Measurements from ENCODE around the gene OR2A7.
A peak's percentile ranks its signal among the peaks of the same experiment; 100 is the strongest.
"Not testable (repeated sequence)": the region's sequence is repeated elsewhere in the genome, so short reads cannot be mapped to it uniquely, and the experiment has no call there.

OR2A7 gene

DNA sequence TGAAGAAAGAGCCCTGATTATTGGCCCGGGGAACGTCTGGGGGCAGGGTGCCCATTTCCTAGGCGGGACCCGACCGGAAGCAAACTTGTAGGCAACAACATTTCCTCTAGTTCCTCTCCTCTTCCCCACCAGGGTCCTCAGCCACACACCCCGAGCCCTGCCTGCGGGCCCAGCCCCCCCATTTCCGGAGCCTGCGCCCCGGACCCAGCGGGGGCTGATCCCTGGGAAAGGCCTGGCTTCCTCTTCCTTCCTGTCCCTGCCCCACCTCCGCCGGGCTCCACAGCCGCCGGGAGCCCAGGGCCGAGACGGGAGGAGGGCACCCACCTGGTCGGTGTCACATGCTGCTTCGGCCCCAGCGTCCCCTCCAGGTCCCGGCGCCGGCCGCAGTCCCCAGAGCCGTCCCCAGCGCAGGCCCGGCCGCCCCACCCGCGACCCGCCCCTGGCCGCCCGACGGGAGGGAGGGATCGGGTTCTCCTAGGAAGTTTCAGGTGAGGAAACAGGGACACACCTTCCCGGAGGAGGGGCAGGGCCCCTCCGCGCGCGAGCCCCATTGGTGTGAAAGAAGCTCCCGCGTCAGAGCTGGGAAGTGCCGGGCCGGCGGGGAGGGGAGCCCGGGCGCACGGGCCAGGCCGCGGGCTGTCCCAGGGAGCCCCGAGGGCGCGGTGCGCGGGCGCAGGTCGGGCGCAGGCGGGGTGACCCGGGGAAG, 29.4 kb upstream of the OR2A7 start:
- no CpG with 5 or more reads among the region's 60 CpGs for WGBS (ENCODE audit: insufficient coverage)
- H3K27me3 ChIP-seq (replicated peaks in 2 of 5; ENCODE audit: control insufficient read depth in 4 of 5, insufficient read depth in 5 of 5, low read length in 4 of 5); POLR2A ChIA-PET; H3K4me1 ChIP-seq (ENCODE audit: control extremely low read depth in 1 of 4, control insufficient read depth in 4 of 4, insufficient read depth in 4 of 4, low read length in 3 of 4); H3K4me3 ChIP-seq (ENCODE audit: control insufficient read depth in 1 of 7, extremely low read depth in 1 of 7, insufficient read depth in 4 of 7, low read depth in 2 of 7, low read length in 6 of 7); CTCF ChIA-PET; H3K36me3 ChIP-seq (ENCODE audit: control insufficient read depth in 4 of 4, insufficient read depth in 4 of 4, low read length in 3 of 4); DNase-seq; H3K9me3 ChIP-seq (ENCODE audit: control extremely low read depth in 1 of 5, control insufficient read depth in 4 of 5, insufficient read depth in 2 of 5, low read depth in 1 of 5, low read length in 4 of 5); H3K27ac ChIP-seq (ENCODE audit: insufficient read depth in 1 of 2, low read depth in 1 of 2, low read length in 2 of 2, poor library complexity in 1 of 2, severe bottlenecking in 2 of 2): not testable (repeated sequence)

DNA sequence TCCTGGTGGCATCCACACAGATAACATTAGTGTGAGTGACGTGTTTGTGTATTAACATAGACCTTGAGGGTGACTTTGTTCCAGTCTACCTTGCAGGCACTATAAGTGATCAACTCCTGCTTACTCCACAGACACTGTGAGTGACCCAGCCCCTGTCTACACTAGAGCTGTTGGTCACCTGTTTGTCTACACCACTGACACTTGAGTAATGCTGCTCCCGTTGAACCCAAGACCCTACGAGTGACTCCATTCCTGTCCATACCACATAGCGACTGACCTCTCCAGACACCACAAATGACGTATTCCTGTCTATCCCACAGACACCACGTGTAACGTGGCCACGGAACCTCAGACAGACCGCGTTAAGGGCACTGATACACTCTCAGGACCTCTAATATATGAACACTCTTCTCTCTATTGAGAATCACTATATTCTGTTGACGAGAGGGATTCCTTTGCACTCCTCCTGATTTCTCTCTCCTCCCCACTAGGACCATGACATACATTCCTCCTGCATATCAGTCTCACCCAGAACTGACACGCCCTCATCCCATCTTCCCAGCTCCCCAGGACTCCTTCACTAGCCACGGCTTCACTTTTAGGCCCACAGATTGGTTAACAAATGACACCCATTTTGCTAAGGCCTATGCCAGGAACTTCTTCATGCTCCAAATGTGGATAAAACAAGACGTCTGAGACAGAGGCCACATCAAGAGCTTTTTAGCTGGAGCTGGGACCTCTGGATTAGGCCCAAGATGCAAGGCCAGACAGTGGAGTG, 28.0 kb upstream of the OR2A7 start:
- CTCF ChIA-PET; H3K4me1 ChIP-seq (ENCODE audit: control extremely low read depth in 1 of 4, control insufficient read depth in 4 of 4, insufficient read depth in 4 of 4, low read length in 3 of 4); H3K27ac ChIP-seq (ENCODE audit: insufficient read depth in 1 of 2, low read depth in 1 of 2, low read length in 2 of 2, poor library complexity in 1 of 2, severe bottlenecking in 2 of 2); DNase-seq; H3K27me3 ChIP-seq (replicated peaks in 2 of 5; ENCODE audit: control insufficient read depth in 4 of 5, insufficient read depth in 5 of 5, low read length in 4 of 5); H3K4me3 ChIP-seq (ENCODE audit: control insufficient read depth in 1 of 7, extremely low read depth in 1 of 7, insufficient read depth in 4 of 7, low read depth in 2 of 7, low read length in 6 of 7); H3K9me3 ChIP-seq (ENCODE audit: control extremely low read depth in 1 of 5, control insufficient read depth in 4 of 5, insufficient read depth in 2 of 5, low read depth in 1 of 5, low read length in 4 of 5); H3K36me3 ChIP-seq (ENCODE audit: control insufficient read depth in 4 of 4, insufficient read depth in 4 of 4, low read length in 3 of 4); POLR2A ChIA-PET: not testable (repeated sequence)
- 96% methylated on average over 3 of the region's 14 CpGs for WGBS (ENCODE audit: insufficient coverage)

DNA sequence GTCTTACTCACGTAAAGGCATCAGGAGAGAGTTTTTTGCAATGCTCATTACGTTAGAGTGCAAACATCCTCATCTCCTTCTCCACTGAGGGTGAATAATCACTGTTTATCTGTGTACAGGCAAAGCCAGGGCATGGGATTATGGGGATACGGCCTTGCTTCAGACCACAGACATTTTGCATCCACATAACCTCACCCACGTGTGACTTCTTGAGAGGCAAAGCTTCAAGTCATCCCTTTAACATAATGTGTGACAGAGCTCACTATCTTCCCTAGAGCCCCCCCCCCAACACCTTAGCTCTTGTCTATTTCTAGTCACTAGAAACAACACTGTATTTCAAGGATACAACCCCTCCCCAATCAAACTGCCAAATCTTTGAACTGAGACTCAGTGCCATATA, 27.0 kb upstream of the OR2A7 start:
- H3K9me3 ChIP-seq (ENCODE audit: control extremely low read depth in 1 of 5, control insufficient read depth in 4 of 5, insufficient read depth in 2 of 5, low read depth in 1 of 5, low read length in 4 of 5); POLR2A ChIA-PET; CTCF ChIA-PET; H3K4me1 ChIP-seq (ENCODE audit: control extremely low read depth in 1 of 4, control insufficient read depth in 4 of 4, insufficient read depth in 4 of 4, low read length in 3 of 4); H3K27ac ChIP-seq (ENCODE audit: insufficient read depth in 1 of 2, low read depth in 1 of 2, low read length in 2 of 2, poor library complexity in 1 of 2, severe bottlenecking in 2 of 2); H3K27me3 ChIP-seq (replicated peaks in 2 of 5; ENCODE audit: control insufficient read depth in 4 of 5, insufficient read depth in 5 of 5, low read length in 4 of 5); H3K36me3 ChIP-seq (ENCODE audit: control insufficient read depth in 4 of 4, insufficient read depth in 4 of 4, low read length in 3 of 4); H3K4me3 ChIP-seq (ENCODE audit: control insufficient read depth in 1 of 7, extremely low read depth in 1 of 7, insufficient read depth in 4 of 7, low read depth in 2 of 7, low read length in 6 of 7): not testable (repeated sequence)
- peak; percentile 2 to 64 (median 7) for DNase-seq
- 0% methylated on average over 1 of the region's 4 CpGs for WGBS (ENCODE audit: insufficient coverage)

DNA sequence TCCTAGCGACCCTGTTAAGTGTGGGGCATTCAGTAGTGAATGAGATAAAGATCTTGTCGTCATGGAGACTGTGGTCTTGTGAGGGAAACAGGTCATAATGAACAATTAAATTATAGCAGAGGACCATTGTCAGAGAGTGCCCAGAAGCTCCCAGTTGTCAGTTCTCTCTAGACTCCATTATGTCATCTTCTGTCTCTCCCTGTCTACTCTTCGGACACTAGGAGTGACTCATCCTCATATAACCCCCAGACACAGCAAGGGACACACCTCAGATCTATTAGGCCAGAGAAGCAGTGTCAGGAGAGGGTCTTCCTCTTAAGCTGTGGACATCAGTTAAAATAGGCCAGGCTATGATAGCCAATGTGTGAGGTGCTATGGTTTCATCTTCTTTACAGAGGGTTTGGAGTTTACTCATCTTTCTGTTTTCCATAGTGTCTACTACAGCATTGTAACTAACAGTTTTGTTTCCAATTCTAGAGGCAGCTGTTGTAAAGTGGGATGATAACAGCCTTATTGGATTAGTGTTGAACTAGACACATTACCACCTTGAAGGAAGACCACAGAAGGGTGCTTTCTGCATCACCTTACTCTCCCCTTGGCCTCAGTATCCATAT, 22.7 kb upstream of the OR2A7 start:
- CTCF ChIA-PET = not testable (repeated sequence)

DNA sequence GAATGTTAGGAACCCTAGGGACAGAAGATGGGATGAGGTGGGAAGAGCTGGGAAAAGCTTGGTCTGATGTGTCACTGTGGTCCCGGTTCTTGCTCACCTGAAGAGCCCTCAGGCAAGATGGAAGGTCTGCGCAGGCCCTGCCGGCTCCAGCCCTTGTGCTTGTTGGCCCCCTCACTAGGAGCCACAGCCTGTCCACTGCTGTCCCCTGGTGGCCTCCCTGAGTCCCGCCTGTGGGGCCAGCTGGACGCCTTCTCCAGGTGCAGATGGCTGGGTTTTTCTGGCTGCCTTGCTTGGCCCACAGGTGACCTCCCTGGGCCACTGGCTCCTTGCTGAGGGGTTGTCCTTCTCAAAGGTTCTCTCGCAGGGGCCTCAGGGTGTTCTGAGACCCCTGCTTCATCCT, 19.1 kb upstream of the OR2A7 start:
- H3K27ac ChIP-seq (ENCODE audit: insufficient read depth in 1 of 2, low read depth in 1 of 2, low read length in 2 of 2, poor library complexity in 1 of 2, severe bottlenecking in 2 of 2); H3K27me3 ChIP-seq (replicated peaks in 2 of 5; ENCODE audit: control insufficient read depth in 4 of 5, insufficient read depth in 5 of 5, low read length in 4 of 5); CTCF ChIA-PET; H3K9me3 ChIP-seq (ENCODE audit: control extremely low read depth in 1 of 5, control insufficient read depth in 4 of 5, insufficient read depth in 2 of 5, low read depth in 1 of 5, low read length in 4 of 5); H3K36me3 ChIP-seq (ENCODE audit: control insufficient read depth in 4 of 4, insufficient read depth in 4 of 4, low read length in 3 of 4); DNase-seq; H3K4me3 ChIP-seq (ENCODE audit: control insufficient read depth in 1 of 7, extremely low read depth in 1 of 7, insufficient read depth in 4 of 7, low read depth in 2 of 7, low read length in 6 of 7); POLR2A ChIA-PET; H3K4me1 ChIP-seq (ENCODE audit: control extremely low read depth in 1 of 4, control insufficient read depth in 4 of 4, insufficient read depth in 4 of 4, low read length in 3 of 4): not testable (repeated sequence)
- no CpG with 5 or more reads among the region's 6 CpGs for WGBS (ENCODE audit: insufficient coverage)

More for the DNA sequence above, 22.7 kb upstream of the OR2A7 start:
- H3K4me3 ChIP-seq (ENCODE audit: control insufficient read depth in 1 of 7, extremely low read depth in 1 of 7, insufficient read depth in 4 of 7, low read depth in 2 of 7, low read length in 6 of 7); DNase-seq; H3K4me1 ChIP-seq (ENCODE audit: control extremely low read depth in 1 of 4, control insufficient read depth in 4 of 4, insufficient read depth in 4 of 4, low read length in 3 of 4); H3K27me3 ChIP-seq (replicated peaks in 2 of 5; ENCODE audit: control insufficient read depth in 4 of 5, insufficient read depth in 5 of 5, low read length in 4 of 5); H3K9me3 ChIP-seq (ENCODE audit: control extremely low read depth in 1 of 5, control insufficient read depth in 4 of 5, insufficient read depth in 2 of 5, low read depth in 1 of 5, low read length in 4 of 5); H3K27ac ChIP-seq (ENCODE audit: insufficient read depth in 1 of 2, low read depth in 1 of 2, low read length in 2 of 2, poor library complexity in 1 of 2, severe bottlenecking in 2 of 2); POLR2A ChIA-PET; H3K36me3 ChIP-seq (ENCODE audit: control insufficient read depth in 4 of 4, insufficient read depth in 4 of 4, low read length in 3 of 4): not testable (repeated sequence)
- no CpG with 5 or more reads among the region's 3 CpGs for WGBS (ENCODE audit: insufficient coverage)

DNA sequence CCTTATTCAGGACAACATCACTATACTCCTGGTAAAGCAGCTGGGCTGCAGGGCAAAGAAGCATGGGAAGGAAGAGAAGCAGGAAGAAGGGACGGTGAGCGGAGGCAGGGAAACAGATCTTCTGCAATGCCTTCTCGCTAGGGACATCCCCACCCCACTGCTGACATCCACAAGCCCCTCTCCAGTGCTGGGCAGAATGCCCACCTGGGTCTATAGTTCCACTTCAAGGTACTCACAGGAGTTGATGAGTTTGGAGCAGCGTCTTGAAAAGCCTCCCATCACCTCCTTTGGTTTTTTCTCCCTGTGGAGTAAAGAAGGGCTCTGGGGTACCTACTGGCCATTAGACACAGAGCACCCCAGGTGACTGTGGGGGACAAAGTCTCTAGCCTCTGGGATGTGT, 17.9 kb upstream of the OR2A7 start:
- H3K4me3 ChIP-seq (ENCODE audit: control insufficient read depth in 1 of 7, extremely low read depth in 1 of 7, insufficient read depth in 4 of 7, low read depth in 2 of 7, low read length in 6 of 7); H3K27me3 ChIP-seq (replicated peaks in 2 of 5; ENCODE audit: control insufficient read depth in 4 of 5, insufficient read depth in 5 of 5, low read length in 4 of 5); CTCF ChIA-PET; H3K36me3 ChIP-seq (ENCODE audit: control insufficient read depth in 4 of 4, insufficient read depth in 4 of 4, low read length in 3 of 4); H3K4me1 ChIP-seq (ENCODE audit: control extremely low read depth in 1 of 4, control insufficient read depth in 4 of 4, insufficient read depth in 4 of 4, low read length in 3 of 4); H3K27ac ChIP-seq (ENCODE audit: insufficient read depth in 1 of 2, low read depth in 1 of 2, low read length in 2 of 2, poor library complexity in 1 of 2, severe bottlenecking in 2 of 2); POLR2A ChIA-PET; DNase-seq; H3K9me3 ChIP-seq (ENCODE audit: control extremely low read depth in 1 of 5, control insufficient read depth in 4 of 5, insufficient read depth in 2 of 5, low read depth in 1 of 5, low read length in 4 of 5): not testable (repeated sequence)
- 100% methylated on average over 1 of the region's 4 CpGs for WGBS (ENCODE audit: insufficient coverage)

DNA sequence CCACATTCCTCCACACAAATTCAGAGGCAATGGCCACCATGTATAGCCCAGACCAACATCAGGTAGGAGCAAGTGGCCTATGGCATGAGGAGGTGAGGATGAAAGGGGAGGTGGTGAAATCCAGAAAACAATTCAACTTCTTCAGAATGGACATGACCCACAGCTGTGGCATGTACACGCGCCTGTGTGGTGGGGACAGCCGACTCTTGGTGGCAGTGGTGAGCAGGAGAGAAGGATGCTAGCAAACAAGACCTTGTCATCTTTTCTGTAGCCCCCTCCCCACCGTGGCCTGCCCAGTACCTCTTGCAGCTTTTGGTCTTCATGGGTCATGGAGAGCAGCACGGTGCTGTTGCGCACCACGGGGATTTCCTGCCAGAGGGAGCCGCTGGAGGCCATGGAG, 17.4 kb upstream of the OR2A7 start:
- H3K27ac ChIP-seq (ENCODE audit: insufficient read depth in 1 of 2, low read depth in 1 of 2, low read length in 2 of 2, poor library complexity in 1 of 2, severe bottlenecking in 2 of 2); H3K4me1 ChIP-seq (ENCODE audit: control extremely low read depth in 1 of 4, control insufficient read depth in 4 of 4, insufficient read depth in 4 of 4, low read length in 3 of 4); H3K27me3 ChIP-seq (replicated peaks in 2 of 5; ENCODE audit: control insufficient read depth in 4 of 5, insufficient read depth in 5 of 5, low read length in 4 of 5); DNase-seq; POLR2A ChIA-PET; H3K4me3 ChIP-seq (ENCODE audit: control insufficient read depth in 1 of 7, extremely low read depth in 1 of 7, insufficient read depth in 4 of 7, low read depth in 2 of 7, low read length in 6 of 7); H3K9me3 ChIP-seq (ENCODE audit: control extremely low read depth in 1 of 5, control insufficient read depth in 4 of 5, insufficient read depth in 2 of 5, low read depth in 1 of 5, low read length in 4 of 5); CTCF ChIA-PET; H3K36me3 ChIP-seq (ENCODE audit: control insufficient read depth in 4 of 4, insufficient read depth in 4 of 4, low read length in 3 of 4): not testable (repeated sequence)
- WGBS (ENCODE audit: insufficient coverage) = no CpG with 5 or more reads among the region's 8 CpGs
